OCI-LY3 (cell line): ENCODE measurements around the gene ADGRL1.
"Not testable (repeated sequence)": the region's sequence is repeated elsewhere in the genome, so short reads cannot be mapped to it uniquely, and the experiment has no call there.

Source experiments
- H2AFZ ChIP-seq: fragments of 200-600, 300-600 bp; shearing (Covaris generic); 2 replicates; pipeline ENCODE4 v1.6.0; 2014; ENCODE audit warnings: antibody characterized with exemption, low read depth, low read length
- H3K27ac ChIP-seq: fragments of 200-600, 300-600 bp; sonication (generic); 2 replicates; pipeline ENCODE4 v1.5.1; 2014; ENCODE audit warnings: mild to moderate bottlenecking, low read length, moderate library complexity, mixed read lengths
- H3K27me3 ChIP-seq: fragments of 200-600, 300-600 bp; sonication (generic); 2 replicates; pipeline ENCODE4 v1.6.1; 2014; ENCODE audit warnings: low read depth, low read length, mixed read lengths
- H3K36me3 ChIP-seq: fragments of 200-600, 300-600 bp; sonication (generic); replicated peaks from 2 replicates; pipeline ENCODE3; 2014; ENCODE audit warnings: low read depth, low read length, mixed read lengths
- H3K4me1 ChIP-seq: fragments of 300-600, 200-600 bp; sonication (generic); 2 replicates; pipeline ENCODE4 v1.6.1; 2014; ENCODE audit warnings: low read length, mixed read lengths
- H3K4me2 ChIP-seq: fragments of 200-600, 300-600 bp; sonication (generic); 2 replicates; pipeline ENCODE4 v1.6.1; 2014; ENCODE audit warnings: low read length, mixed read lengths
- H3K4me3 ChIP-seq: fragments of 300-600, 200-600 bp; sonication (generic); 2 replicates; pipeline ENCODE4 v1.5.1; 2014; ENCODE audit warnings: antibody characterized with exemption, mild to moderate bottlenecking, low read length, moderate library complexity
- H3K79me2 ChIP-seq: fragments of 300-600, 200-600 bp; shearing (Covaris generic); 2 replicates; pipeline ENCODE4 v1.6.1; 2014; ENCODE audit warnings: mild to moderate bottlenecking, low read length, mixed read lengths
- H3K9ac ChIP-seq: fragments of 300-600, 200-600 bp; shearing (Covaris generic); 2 replicates; pipeline ENCODE4 v1.6.0; 2014; ENCODE audit warnings: mild to moderate bottlenecking, low read length, moderate library complexity
- H3K9me3 ChIP-seq: fragments of 200-600, 300-600 bp; shearing (Covaris generic); 2 replicates; pipeline ENCODE4 v1.6.1; 2014; ENCODE audit warnings: low read length, mixed read lengths; ENCODE audit not compliant: insufficient read depth
- H4K20me1 ChIP-seq: fragments of 200-600, 300-600 bp; sonication (generic); 2 replicates; pipeline ENCODE4 v1.6.1; 2016; ENCODE audit warnings: low read length, mixed read lengths; ENCODE audit not compliant: insufficient read depth
- CTCF ChIP-seq: fragments of 200-600, 300-600 bp; sonication (generic); IDR thresholded peaks from 2 replicates; pipeline ENCODE4 v1.5.1; 2014; ENCODE audit warnings: antibody characterized with exemption, low read length, low read depth
- EZH2phosphoT487 ChIP-seq: fragments of 200-600 bp; shearing (Covaris generic); IDR thresholded peaks from 2 replicates; pipeline ENCODE4 v1.6.1; 2018; ENCODE audit warnings: antibody characterized with exemption, mixed run types, low read depth

The ADGRL1 gene

GRCh38 chr19:14149509-14149994, 56.4 kb downstream of the ADGRL1 start:
- H3K9me3 ChIP-seq: no peaks in the 10 kb centered on the region
- no peak overlapping the region for H3K4me2 ChIP-seq
- no peak overlapping the region for H2AFZ ChIP-seq
- no peaks in the 10 kb centered on the region for H4K20me1 ChIP-seq
- no peak overlapping the region for H3K4me3 ChIP-seq
- H3K27ac ChIP-seq: no peak overlapping the region
- no peaks in the 10 kb centered on the region for H3K4me1 ChIP-seq
- H3K79me2 ChIP-seq: no peaks in the 10 kb centered on the region
- 0 out of 2 replicates have a peak, but pooled peaks cover 3% of the 10 kb centered on the region for H3K27me3 ChIP-seq
- H3K36me3 ChIP-seq: no peaks in the 10 kb centered on the region
- no peak overlapping the region for H3K9ac ChIP-seq
- TF ChIP-seq CTCF (no peak), EZH2phosphoT487 (no peak)

- no peaks in the 10 kb centered on the region for H3K79me2 ChIP-seq
- no peak for TF ChIP-seq EZH2phosphoT487
- no peak for TF ChIP-seq CTCF
- H3K27ac ChIP-seq: no peak overlapping the region
- 0 out of 2 replicates have a peak, but pooled peaks cover 3% of the 10 kb centered on the region for H3K27me3 ChIP-seq
- H3K4me1 ChIP-seq: no peaks in the 10 kb centered on the region
- no peak overlapping the region for H3K9ac ChIP-seq
- no peak overlapping the region for H2AFZ ChIP-seq
- no peaks in the 10 kb centered on the region for H3K36me3 ChIP-seq
- H3K4me3 ChIP-seq: no peak overlapping the region
- H4K20me1 ChIP-seq: no peaks in the 10 kb centered on the region
- H3K9me3 ChIP-seq: no peaks in the 10 kb centered on the region
- no peak overlapping the region for H3K4me2 ChIP-seq
Observed at GRCh38 chr19:14148751-14149410, 57.1 kb downstream of the ADGRL1 start.

- Histone ChIP-seq H3K4me1 (no peaks in the 10 kb centered on the region), H3K36me3 (no peaks in the 10 kb centered on the region), H3K4me2 (no peak overlapping the region), H3K9me3 (no peaks in the 10 kb centered on the region), H3K27me3 (0 out of 2 replicates have a peak, but pooled peaks cover 3% of the 10 kb centered on the region), H3K79me2 (no peaks in the 10 kb centered on the region), H2AFZ (no peak overlapping the region), H3K4me3 (no peak overlapping the region), H3K27ac (no peak overlapping the region), H3K9ac (no peak overlapping the region), H4K20me1 (no peaks in the 10 kb centered on the region)
- TF ChIP-seq EZH2phosphoT487 (no peak), CTCF (peak; percentile 63)
Observed at GRCh38 chr19:14147797-14148605, 58.0 kb downstream of the ADGRL1 start.

- TF ChIP-seq CTCF: no peak
- TF ChIP-seq EZH2phosphoT487: no peak
- no peaks in the 10 kb centered on the region for H3K79me2 ChIP-seq
Observed at GRCh38 chr19:14146789-14147216, 59.2 kb downstream of the ADGRL1 start.

GRCh38 chr19:14146169-14146568, 59.8 kb downstream of the ADGRL1 start:
- H3K9ac ChIP-seq, H3K27me3 ChIP-seq, H3K27ac ChIP-seq: not testable (repeated sequence)

More at GRCh38 chr19:14146789-14147216, 59.2 kb downstream of the ADGRL1 start:
- H3K36me3 ChIP-seq: no peaks in the 10 kb centered on the region
- H3K9ac ChIP-seq: no peak overlapping the region
- H3K4me1 ChIP-seq: no peaks in the 10 kb centered on the region
- H3K4me3 ChIP-seq: no peak overlapping the region
- H2AFZ ChIP-seq: no peak overlapping the region
- H3K27me3 ChIP-seq: 0 out of 2 replicates have a peak, but pooled peaks cover 3% of the 10 kb centered on the region
- 0 out of 2 replicates have a peak, but pooled peaks cover 3% of the 10 kb centered on the region for H4K20me1 ChIP-seq
- H3K4me2 ChIP-seq: no peak overlapping the region
- no peaks in the 10 kb centered on the region for H3K9me3 ChIP-seq
- no peak overlapping the region for H3K27ac ChIP-seq

More at GRCh38 chr19:14146169-14146568, 59.8 kb downstream of the ADGRL1 start:
- H3K79me2 ChIP-seq, H3K4me1 ChIP-seq, H2AFZ ChIP-seq, H3K36me3 ChIP-seq, H3K9me3 ChIP-seq, H3K4me2 ChIP-seq, H3K4me3 ChIP-seq, H4K20me1 ChIP-seq: not testable (repeated sequence)
